Cardiac muscle cell (in vitro differentiated cells and primary cell): ENCODE data around the gene THOC6. TPM values are rescaled to one million over a fixed set of nuclear protein-coding genes. Genes with fewer than 3 reads are reported as not detected.

Source experiments
- DNase-seq, 2 donors: peaks; one replicate each; pipeline versions ENCODE4 v3.0.0 to v3.0.0-alpha.2; 2010 to 2017; ENCODE audit warnings: low read depth in 1 of 2, low spot score in 1 of 2
- H3K27ac ChIP-seq: fragments of 200-600 bp; sonication (generic); 2 replicates; pipeline ENCODE4 v1.5.1; 2016
- H3K27me3 ChIP-seq: fragments of 200-600 bp; sonication (generic); 2 replicates; pipeline ENCODE4 v1.6.0; 2016; ENCODE audit warnings: control low read depth
- H3K36me3 ChIP-seq: fragments of 200-600 bp; sonication (generic); 2 replicates; pipeline ENCODE4 v1.5.1; 2016; ENCODE audit warnings: control low read depth
- H3K4me1 ChIP-seq: fragments of 200-600 bp; sonication (generic); 2 replicates; pipeline ENCODE4 v1.8.1; 2017; ENCODE audit warnings: low read depth, mild to moderate bottlenecking, mixed run types
- H3K4me3 ChIP-seq: fragments of 200-600 bp; sonication (generic); 2 replicates; pipeline ENCODE4 v1.5.1; 2016; ENCODE audit warnings: mild to moderate bottlenecking
- H3K9me3 ChIP-seq: fragments of 200-600 bp; sonication (generic); 2 replicates; pipeline ENCODE4 v1.5.1; 2017; ENCODE audit warnings: low read depth, mild to moderate bottlenecking, control low read depth
- CTCF ChIP-seq: IDR thresholded peaks from 2 replicates; pipeline ENCODE4 v1.5.1; 2012; ENCODE audit warnings: low read depth, mild to moderate bottlenecking, low read length
- polyA plus RNA-seq: library from polyadenylated mRNA; unstranded; fragments of >200 nt; fragmentation: Nextera tagmentation; extraction: Ambion mirVana; gene quantifications from 2 replicates; pipeline ENCODE4 v1.2.1, GENCODE V29; 2016
- total RNA-seq: library from RNA; depleted of rRNA; stranded (reverse); fragments of >200 nt; gene quantifications from 2 replicates; pipeline ENCODE4 v1.2.3, GENCODE V29; 2016

THOC6 gene
- total and polyA plus RNA-seq, 2 experiments from 2014 or later: 36.9 to 61.3 TPM

- TF ChIP-seq CTCF: no peak
- H3K27me3 ChIP-seq: peaks cover 2% of the 10 kb centered on the region
- no peaks in the 10 kb centered on the region for H3K9me3 ChIP-seq
- H3K4me1 ChIP-seq: no peaks in the 10 kb centered on the region
- no peaks in the 10 kb centered on the region for H3K36me3 ChIP-seq
- H3K4me3 ChIP-seq: no peak overlapping the region
- H3K27ac ChIP-seq: no peak overlapping the region
- DNase-seq: no peak
Measured at GRCh38 chr16:3060339-3061127, 36.7 kb downstream of the THOC6 start.

DNA sequence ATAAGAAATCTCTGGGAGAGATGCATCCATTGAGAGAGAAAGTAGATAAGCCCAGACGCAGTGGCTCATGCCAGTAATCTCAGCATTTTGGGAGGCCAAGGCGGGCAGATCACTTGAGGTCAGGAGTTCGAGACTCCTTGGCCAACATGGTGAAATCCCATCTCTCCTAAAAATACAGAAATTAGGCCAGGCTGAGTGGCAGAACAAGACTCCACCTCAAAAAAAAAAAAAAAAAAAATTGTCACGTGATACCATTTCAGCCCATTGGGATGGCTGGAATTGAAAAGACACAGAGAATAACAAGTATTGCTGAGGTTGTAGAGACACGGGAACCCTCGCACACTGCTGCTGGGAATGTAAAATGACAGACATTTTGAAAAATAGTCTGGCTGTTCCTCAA lies 38.7 kb downstream of the THOC6 start:
- no peak for DNase-seq
- Histone ChIP-seq H3K4me1 (no peaks in the 10 kb centered on the region), H3K9me3 (no peaks in the 10 kb centered on the region), H3K27ac (no peak overlapping the region), H3K4me3 (no peak overlapping the region), H3K27me3 (no peaks in the 10 kb centered on the region), H3K36me3 (no peaks in the 10 kb centered on the region)
- TF ChIP-seq CTCF: no peak

GRCh38 chr16:3063625-3064386 lies 40.0 kb downstream of the THOC6 start:
- DNase-seq: no peak
- Histone ChIP-seq H3K27me3 (no peaks in the 10 kb centered on the region), H3K4me3 (no peak overlapping the region), H3K27ac (no peak overlapping the region), H3K4me1 (no peaks in the 10 kb centered on the region), H3K36me3 (no peaks in the 10 kb centered on the region), H3K9me3 (no peaks in the 10 kb centered on the region)
- TF ChIP-seq CTCF: no peak

GRCh38 chr16:3065069-3065741 lies 41.4 kb downstream of the THOC6 start, which contains the start of gene IL32:
TSS of gene IL32 (plus strand) at chr16:3065640. CDS start at chr16:3065812, 172 bp downstream.
- no peak within 1 kb of the TSS for H3K4me3 ChIP-seq
- peak in 1 of 2 donors; percentile 82 for DNase-seq
- no peak for TF ChIP-seq CTCF
- H3K27me3 ChIP-seq: no peaks in the 10 kb centered on the region
- H3K36me3 ChIP-seq: no peaks in the 10 kb centered on the region
- H3K9me3 ChIP-seq: no peaks in the 10 kb centered on the region
- no peak within 1 kb of the TSS for H3K27ac ChIP-seq
- H3K4me1 ChIP-seq: no peaks in the 10 kb centered on the region

GRCh38 chr16:3065742-3066439 lies 42.1 kb downstream of the THOC6 start:
- Histone ChIP-seq H3K4me3 (no peak overlapping the region), H3K27ac (no peak overlapping the region), H3K36me3 (no peaks in the 10 kb centered on the region), H3K9me3 (no peaks in the 10 kb centered on the region), H3K4me1 (no peaks in the 10 kb centered on the region), H3K27me3 (no peaks in the 10 kb centered on the region)
- no peak for DNase-seq
- TF ChIP-seq CTCF: no peak
